IMR-90 (cell line): Measurements from ENCODE around the gene MNAT1. TPM values are rescaled to one million over a fixed set of nuclear protein-coding genes. Genes with fewer than 3 reads are reported as not detected.

ENCODE experiments used
- ATAC-seq: fragments of 200-7000 bp; cut with Tn5 transposase; 2 replicates; pipeline ENCODE4 v1.9.1; 2020; ENCODE audit warnings: low read depth, mild to moderate bottlenecking, moderate library complexity
- BruUV-seq: library from RNA; stranded (reverse); fragments of 400-500 nt; replicated peaks from 2 replicates; lab custom pipeline; 2021; lab: Mats Ljungman, UMichigan
- CTCF ChIA-PET: fragments of 300-600 bp; formaldehyde crosslinking; extraction: SDS; loops from one replicate; lab custom pipeline; 2021; ENCODE audit warnings: antibody characterized with exemption; lab: Yijun Ruan, JAX
- POLR2A ChIA-PET: fragments of 300-600 bp; sonication (Branson Sonifier 250); formaldehyde crosslinking; loops from one replicate; lab custom pipeline; 2022; ENCODE audit warnings: antibody characterized with exemption; ENCODE audit not compliant: unreplicated experiment; lab: Charles Lee
- DNase-seq: peaks from one replicate; pipeline ENCODE4 v3.0.0; 2013
- H2AFZ ChIP-seq: replicated peaks from 2 replicates; pipeline ENCODE3; 2013; ENCODE audit warnings: low read length, mild to moderate bottlenecking; ENCODE audit not compliant: poor library complexity
- H2AK5ac ChIP-seq: 2 replicates; pipeline ENCODE4 v1.6.1; 2013; ENCODE audit warnings: low read depth, low read length, inconsistent platforms
- H2AK9ac ChIP-seq: replicated peaks from 2 replicates; pipeline ENCODE3; 2013; ENCODE audit warnings: mild to moderate bottlenecking, low read depth, low read length, moderate library complexity; ENCODE audit not compliant: poor library complexity
- H2BK120ac ChIP-seq: 2 replicates; pipeline ENCODE4 v1.6.1; 2013; ENCODE audit warnings: low read depth, low read length, inconsistent platforms
- H2BK15ac ChIP-seq: 3 replicates; pipeline ENCODE4 v1.6.1; 2013; ENCODE audit warnings: low read depth, low read length, inconsistent platforms
- H2BK20ac ChIP-seq: 2 replicates; pipeline ENCODE4 v1.6.1; 2013; ENCODE audit warnings: low read depth, mild to moderate bottlenecking, inconsistent platforms, low read length, moderate library complexity
- H2BK5ac ChIP-seq: 2 replicates; pipeline ENCODE4 v1.6.1; 2013; ENCODE audit warnings: mild to moderate bottlenecking, low read depth, low read length, inconsistent platforms; ENCODE audit not compliant: poor library complexity, severe bottlenecking
- H3K14ac ChIP-seq: replicated peaks from 2 replicates; pipeline ENCODE4 v1.6.1; 2013; ENCODE audit warnings: low read depth, low read length, inconsistent platforms
- H3K18ac ChIP-seq: 2 replicates; pipeline ENCODE4 v1.6.1; 2013; ENCODE audit warnings: low read depth, low read length, control low read depth
- H3K23ac ChIP-seq: 2 replicates; pipeline ENCODE4 v1.6.1; 2013; ENCODE audit warnings: low read depth, low read length, inconsistent platforms
- H3K27ac ChIP-seq: 2 replicates; pipeline ENCODE4 v1.5.1; 2013; ENCODE audit warnings: mild to moderate bottlenecking, control low read depth, low read length; ENCODE audit not compliant: insufficient read depth
- H3K27me3 ChIP-seq: 2 replicates; pipeline ENCODE4 v1.6.1; 2013; ENCODE audit warnings: low read length; ENCODE audit not compliant: control insufficient read depth, insufficient read depth
- H3K36me3 ChIP-seq: 2 replicates; pipeline ENCODE4 v1.6.1; 2013; ENCODE audit warnings: low read length, mixed read lengths; ENCODE audit not compliant: control insufficient read depth, insufficient read depth
- H3K4ac ChIP-seq: 2 replicates; pipeline ENCODE4 v1.6.1; 2013; ENCODE audit warnings: low read depth, low read length, inconsistent platforms
- H3K4me1 ChIP-seq: 2 replicates; pipeline ENCODE4 v1.6.1; 2013; ENCODE audit warnings: low read length, mixed read lengths; ENCODE audit not compliant: control insufficient read depth, insufficient read depth
- H3K4me2 ChIP-seq: 2 replicates; pipeline ENCODE4 v1.6.1; 2013; ENCODE audit warnings: low read depth, mild to moderate bottlenecking, control low read depth, low read length, moderate library complexity
- H3K4me3 ChIP-seq: 2 replicates; pipeline ENCODE4 v1.5.1; 2013; ENCODE audit warnings: low read depth, mild to moderate bottlenecking, control low read depth, low read length, moderate library complexity; ENCODE audit not compliant: insufficient read depth
- H3K56ac ChIP-seq: 2 replicates; pipeline ENCODE4 v1.6.1; 2013; ENCODE audit warnings: low read length, inconsistent platforms; ENCODE audit not compliant: insufficient read depth; ENCODE audit errors: extremely low read depth
- H3K79me1 ChIP-seq, 2 experiments: 2 replicates each; pipeline ENCODE4 v1.6.1; 2013; ENCODE audit warnings: low read length in 2 of 2, inconsistent platforms in 1 of 2, low read depth in 1 of 2
- H3K9ac ChIP-seq: 2 replicates; pipeline ENCODE4 v1.6.1; 2013; ENCODE audit warnings: low read depth, low read length, control low read depth
- H3K9me1 ChIP-seq: 2 replicates; pipeline ENCODE4 v1.6.1; 2013; ENCODE audit warnings: low read length, inconsistent platforms; ENCODE audit not compliant: insufficient read depth
- H3K9me3 ChIP-seq: 2 replicates; pipeline ENCODE4 v1.6.1; 2013; ENCODE audit warnings: low read length; ENCODE audit not compliant: control insufficient read depth, insufficient read depth
- H4K20me1 ChIP-seq: 2 replicates; pipeline ENCODE4 v1.6.1; 2013; ENCODE audit warnings: low read length, inconsistent platforms; ENCODE audit not compliant: insufficient read depth
- H4K5ac ChIP-seq: 2 replicates; pipeline ENCODE4 v1.6.1; 2013; ENCODE audit warnings: mild to moderate bottlenecking, low read depth, low read length, control low read depth
- H4K8ac ChIP-seq, 2 experiments: 2 replicates each; pipeline ENCODE4 v1.6.1; 2013; ENCODE audit warnings: low read depth in 2 of 2, low read length in 2 of 2, control low read depth in 1 of 2, inconsistent platforms in 1 of 2
- H4K91ac ChIP-seq: 2 replicates; pipeline ENCODE4 v1.6.1; 2013; ENCODE audit warnings: low read depth, low read length, inconsistent platforms; ENCODE audit not compliant: insufficient read depth
- BHLHE40 ChIP-seq: fragments of 150-350 bp; IDR thresholded peaks from 2 replicates; pipeline ENCODE4 v1.6.1; 2016; ENCODE audit warnings: mild to moderate bottlenecking, low read depth, low read length
- CEBPB ChIP-seq: IDR thresholded peaks from 2 replicates; pipeline ENCODE4 v1.6.1; 2012; ENCODE audit warnings: low read depth, low read length, improper control_type of control experiment
- ELK1 ChIP-seq: fragments of 150-350 bp; IDR thresholded peaks from 2 replicates; pipeline ENCODE4 v1.6.1; 2016; ENCODE audit warnings: low read depth, mild to moderate bottlenecking, low read length, moderate library complexity, borderline replicate concordance
- RCOR1 ChIP-seq: IDR thresholded peaks from 2 replicates; pipeline ENCODE4 v1.6.1; 2012; ENCODE audit warnings: mild to moderate bottlenecking, low read length, improper control_type of control experiment; ENCODE audit not compliant: insufficient replicate concordance
- SMC3 ChIP-seq: fragments of 150-350 bp; IDR thresholded peaks from 2 replicates; pipeline ENCODE4 v1.6.1; 2016; ENCODE audit warnings: low read depth, mild to moderate bottlenecking, antibody characterized with exemption, low read length, moderate library complexity
- USF2 ChIP-seq: fragments of 150-350 bp; IDR thresholded peaks from 2 replicates; pipeline ENCODE4 v1.6.1; 2017; ENCODE audit warnings: mild to moderate bottlenecking, antibody characterized with exemption, low read length, low read depth
- WGBS, 2 experiments: methylation state at CpG; one replicate each; pipeline versions ENCODE4 v1.1.5 to v1.1.7; 2013; ENCODE audit warnings: missing lambda C conversion rate in 2 of 2; ENCODE audit not compliant: insufficient read length in 1 of 2; ENCODE audit errors: extremely low coverage in 2 of 2; 5-methylcytosine and 5-hydroxymethylcytosine counted together
- dilution Hi-C: fragments of 300-500 bp; cut with HindIII; formaldehyde crosslinking; loops from one replicate; pipeline ENCODE4 v1.14.3; 2018; ENCODE audit warnings: low sequenced_read_pairs; ENCODE audit not compliant: unreplicated experiment
- in situ Hi-C: fragments of 300-500 bp; cut with MboI; formaldehyde crosslinking; loops from 3 replicates; pipeline ENCODE4 v1.14.3; 2019; ENCODE audit warnings: low sequenced_read_pairs, inconsistent platforms, mixed read lengths
- intact Hi-C: fragments of 100-400 bp; cut with micrococcal nuclease; formaldehyde crosslinking; loops from 2 replicates; pipeline ENCODE4 v1.10.0; 2022
- microRNA-seq, 2 experiments: library from miRNA; stranded (forward) in 1 of 2; unstranded in 1 of 2; fragments of 10-50 nt in 1 of 2; fragments of <30 nt in 1 of 2; gene quantifications in 1 of 2; microRNA quantifications in 1 of 2; one replicate each; pipeline versions ENCODE3 to v1.1.0; 2013 to 2020; ENCODE audit not compliant: insufficient read depth in 1 of 2, insufficient read length in 1 of 2, unreplicated experiment in 1 of 2
- polyA plus RNA-seq, 3 experiments: library from polyadenylated mRNA; depleted of rRNA; stranded (reverse); fragments of >200 nt; gene quantifications; 2 replicates each; pipeline ENCODE4 v1.2.3, GENCODE V29; 2012; ENCODE audit warnings: low replicate concordance in 1 of 3
- small RNA-seq, 5 experiments: library from RNA; depleted of rRNA; stranded (forward); fragments of <200 nt; gene quantifications; one replicate each; pipeline ENCODE3, GENCODE V24; 2012
- total RNA-seq: library from RNA; depleted of rRNA; stranded (reverse); fragments of >200 nt; gene quantifications from 2 replicates; pipeline ENCODE4 v1.2.3, GENCODE V29; 2012; rRNA removed

MNAT1 gene
- total and polyA plus RNA-seq, 2 of the 4 experiments (the other 2 are of a cell fraction), result 48.2 to 53.0 TPM

- Histone ChIP-seq H4K20me1 (no peaks in the 10 kb centered on the region), H3K79me1 (peaks cover 2 to 11% of the 10 kb centered on the region in 2 experiments; a peak in 1 of 4 replicates), H4K5ac (no peak overlapping the region), H2AK9ac (no peak overlapping the region), H3K14ac (no peak overlapping the region), H3K27ac (no peak overlapping the region), H3K36me3 (peaks cover 3% of the 10 kb centered on the region; the same call in 1 of the 2 replicates), H3K9me1 (peaks cover 3% of the 10 kb centered on the region; the same call in 1 of the 2 replicates), H3K23ac (no peak overlapping the region), H3K9ac (no peak overlapping the region), H3K27me3 (no peaks in the 10 kb centered on the region), H3K56ac (no peak overlapping the region), H2BK20ac (no peak overlapping the region), H3K9me3 (no peaks in the 10 kb centered on the region), H2BK5ac (no peak overlapping the region), H3K18ac (no peak overlapping the region), H4K8ac (no peak overlapping the region), H3K4me2 (no peak overlapping the region), H2BK120ac (no peak overlapping the region), H3K4me1 (peaks cover 2% of the 10 kb centered on the region; the same call in 1 of the 2 replicates), H2AFZ (no peak overlapping the region), H4K91ac (no peak overlapping the region), H2AK5ac (no peak overlapping the region), H3K4me3 (no peak overlapping the region), H3K4ac (no peak overlapping the region), H2BK15ac (no peak overlapping the region)
- no TSS peak for BruUV-seq
- no peak for DNase-seq
- ChIA-PET CTCF (interaction anchor here (1.0 kb wide), 1 partner anchor 234 kb away, joined by 3 read pairs; no protein-coding TSS in a partner anchor), POLR2A (no interaction called here)
- no peak for TF ChIP-seq BHLHE40
- no peak for TF ChIP-seq ELK1
- no peak for TF ChIP-seq SMC3
- no peak for TF ChIP-seq CEBPB
- no peak for TF ChIP-seq RCOR1
- no peak for TF ChIP-seq USF2
- no CpG with 5 or more reads among the region's 1 CpG for WGBS, 2 experiments
- intact Hi-C loops, result no loop called here
- in situ Hi-C loops, result no loop called here
- ATAC-seq, result no peak
- dilution Hi-C loops, result no loop called here
Measured at GRCh38 chr14:61019537-61019936, 285.0 kb downstream of the MNAT1 start.

Small RNA genes within 50 kb of the gene (microRNA-seq; reads per million reads assigned to microRNA genes)
- not detected for gene RNU6-398P (ENCODE audit: insufficient read depth, insufficient read length)

Small RNA genes within 50 kb of the gene (small RNA-seq; reads per million reads assigned to genes)
- 0 reads per million in 5 experiments for gene RNU6-398P

Other genes with a start within 250 kb of the MNAT1 start
- 0.28 and 0.36 TPM in 2 replicates for gene C14orf39, start 248.7 kb upstream of the MNAT1 start, total RNA-seq
- 0.38 and 0.70 TPM in 2 replicates for gene C14orf39, start 248.7 kb upstream of the MNAT1 start, polyA plus RNA-seq (2012; rRNA removed)
- not detected in 2 replicates for gene SIX6, start 225.6 kb upstream of the MNAT1 start, total RNA-seq
- not detected in 2 replicates for gene SIX6, start 225.6 kb upstream of the MNAT1 start, polyA plus RNA-seq (2012; rRNA removed)
- gene SIX1, start 85.3 kb upstream of the MNAT1 start, total RNA-seq, result 7.7 and 8.6 TPM in 2 replicates
- 15.0 and 15.1 TPM in 2 replicates for gene SIX1, start 85.3 kb upstream of the MNAT1 start, polyA plus RNA-seq (2012; rRNA removed)
- 28.1 and 42.7 TPM in 2 replicates for gene SIX4, start 10.4 kb upstream of the MNAT1 start, total RNA-seq
- gene SIX4, start 10.4 kb upstream of the MNAT1 start, polyA plus RNA-seq (2012; rRNA removed), result 5.5 and 7.1 TPM in 2 replicates
- 10.4 and 15.6 TPM in 2 replicates for gene TRMT5, start 246.3 kb downstream of the MNAT1 start, total RNA-seq
- 4.0 and 5.0 TPM in 2 replicates for gene TRMT5, start 246.3 kb downstream of the MNAT1 start, polyA plus RNA-seq (2012; rRNA removed)
- gene SLC38A6, start 246.5 kb downstream of the MNAT1 start, total RNA-seq, result 18.3 and 38.9 TPM in 2 replicates
- gene SLC38A6, start 246.5 kb downstream of the MNAT1 start, polyA plus RNA-seq (2012; rRNA removed), result 12.1 and 15.5 TPM in 2 replicates